EH (cell line): ENCODE results near the gene PCCA.
A peak's percentile ranks its signal among the peaks of the same experiment; 100 is the strongest.
"Not testable (repeated sequence)": the region's sequence is repeated elsewhere in the genome, so short reads cannot be mapped to it uniquely, and the experiment has no call there.

Experiments used
- DNase-seq: peaks from one replicate; pipeline ENCODE4 v3.0.0-alpha.2; 2015; ENCODE audit warnings: low read depth

Gene PCCA

GRCh38 chr13:100197116-100197515 is 108.2 kb downstream of the PCCA start:
- DNase-seq: no peak

GRCh38 chr13:100197591-100198365 is 108.9 kb downstream of the PCCA start:
- DNase-seq: no peak

- peak; percentile 82 for DNase-seq
Measured at GRCh38 chr13:100203696-100204367, 114.9 kb downstream of the PCCA start.

GRCh38 chr13:100208002-100208401 is 119.1 kb downstream of the PCCA start:
- DNase-seq: no peak

GRCh38 chr13:100208626-100209025 is 119.7 kb downstream of the PCCA start:
- DNase-seq: peak; percentile 27

- peak; percentile 88 for DNase-seq
Measured at GRCh38 chr13:100209857-100210825, 121.2 kb downstream of the PCCA start.

- peak; percentile 68 for DNase-seq
Measured at GRCh38 chr13:100211016-100211710, 122.3 kb downstream of the PCCA start.

- no peak for DNase-seq
Measured at GRCh38 chr13:100212904-100213553, 124.1 kb downstream of the PCCA start.

- peak; percentile 49 for DNase-seq
Measured at GRCh38 chr13:100213576-100213975, 124.7 kb downstream of the PCCA start.

GRCh38 chr13:100214886-100215285 is 126.0 kb downstream of the PCCA start:
- DNase-seq: peak; percentile 93

- DNase-seq: no peak
Measured at GRCh38 chr13:100221166-100221565, 132.3 kb downstream of the PCCA start.

GRCh38 chr13:100223966-100224530 is 135.2 kb downstream of the PCCA start:
- DNase-seq: not testable (repeated sequence)

- no peak for DNase-seq
Measured at GRCh38 chr13:100229603-100230002, 140.7 kb downstream of the PCCA start.

- no peak for DNase-seq
Measured at GRCh38 chr13:100230769-100231149, 141.9 kb downstream of the PCCA start.

GRCh38 chr13:100231176-100231575 is 142.3 kb downstream of the PCCA start:
- DNase-seq: no peak

- DNase-seq: no peak
Measured at GRCh38 chr13:100234006-100234405, 145.1 kb downstream of the PCCA start.

GRCh38 chr13:100234524-100235136 is 145.7 kb downstream of the PCCA start:
- DNase-seq: peak; percentile 34

GRCh38 chr13:100235311-100235901 is 146.5 kb downstream of the PCCA start:
- peak; percentile 61 for DNase-seq

- peak; percentile 37 for DNase-seq
Measured at GRCh38 chr13:100240109-100240779, 151.4 kb downstream of the PCCA start.
